HG02571 (cell line): ENCODE results near the gene ABL1.

ENCODE experiments used
- ATAC-seq: cut with Tn5 transposase; IDR thresholded peaks from one replicate; pipeline ENCODE4 v1.9.1; 2021; ENCODE audit warnings: mild to moderate bottlenecking, moderate library complexity; ENCODE audit not compliant: unreplicated experiment

ABL1 gene

GRCh38 chr9:130927995-130928900 is 93.2 kb downstream of the ABL1 start:
- no peak for ATAC-seq

GRCh38 chr9:130929571-130930038 is 94.6 kb downstream of the ABL1 start:
- no peak for ATAC-seq

- no peak for ATAC-seq
These were observed 95.2 kb downstream of the ABL1 start for GRCh38 chr9:130930132-130930803.

- ATAC-seq = no peak
These were observed 95.8 kb downstream of the ABL1 start for GRCh38 chr9:130930804-130931349.

- no peak for ATAC-seq
These were observed 96.6 kb downstream of the ABL1 start for GRCh38 chr9:130931508-130932254.

- no peak for ATAC-seq
These were observed 97.4 kb downstream of the ABL1 start for GRCh38 chr9:130932255-130933079.

GRCh38 chr9:130933114-130934046 is 98.3 kb downstream of the ABL1 start:
- ATAC-seq = no peak

GRCh38 chr9:130934246-130934645 is 99.2 kb downstream of the ABL1 start:
- no peak for ATAC-seq

GRCh38 chr9:130934702-130935647 is 99.9 kb downstream of the ABL1 start:
- ATAC-seq = no peak

GRCh38 chr9:130935648-130936271 is 100.7 kb downstream of the ABL1 start:
- ATAC-seq = no peak

GRCh38 chr9:130936285-130937117 is 101.4 kb downstream of the ABL1 start:
- no peak for ATAC-seq
